H9 (cell line): ENCODE results near the gene SSBP2. TPM values are rescaled to one million over a fixed set of nuclear protein-coding genes. Genes with fewer than 3 reads are reported as not detected.

Experiments used
- DNase-seq: peaks from one replicate; pipeline ENCODE4 v3.0.0-alpha.2; 2017
- H2AFZ ChIP-seq: one replicate; pipeline ENCODE4 v1.6.1; 2013; ENCODE audit warnings: mild to moderate bottlenecking, low read length, control low read depth, moderate library complexity
- H2AK5ac ChIP-seq: 2 replicates; pipeline ENCODE4 v1.6.1; 2013; ENCODE audit warnings: low read length, control low read depth, mixed read lengths; ENCODE audit not compliant: insufficient read length
- H2BK120ac ChIP-seq: one replicate; pipeline ENCODE4 v1.6.1; 2013; ENCODE audit warnings: low read depth, mild to moderate bottlenecking, low read length, control low read depth, inconsistent platforms; ENCODE audit not compliant: poor library complexity, severe bottlenecking
- H2BK12ac ChIP-seq: 2 replicates; pipeline ENCODE4 v1.6.1; 2013; ENCODE audit warnings: low read length, control low read depth, mixed read lengths, low read depth; ENCODE audit not compliant: insufficient read length
- H2BK15ac ChIP-seq: 2 replicates; pipeline ENCODE4 v1.6.1; 2013; ENCODE audit warnings: low read depth, low read length, control low read depth
- H2BK20ac ChIP-seq: one replicate; pipeline ENCODE4 v1.6.1; 2013; ENCODE audit warnings: low read depth, mild to moderate bottlenecking, low read length, control low read depth, inconsistent platforms; ENCODE audit not compliant: poor library complexity, severe bottlenecking
- H2BK5ac ChIP-seq: 2 replicates; pipeline ENCODE4 v1.6.1; 2013; ENCODE audit warnings: low read length, control low read depth, mixed read lengths; ENCODE audit not compliant: insufficient read length
- H3K14ac ChIP-seq: 2 replicates; pipeline ENCODE4 v1.6.1; 2013; ENCODE audit warnings: low read length, control low read depth; ENCODE audit not compliant: insufficient read depth
- H3K18ac ChIP-seq: 2 replicates; pipeline ENCODE4 v1.6.1; 2013; ENCODE audit warnings: low read depth, mild to moderate bottlenecking, mixed read lengths, low read length, control low read depth; ENCODE audit not compliant: insufficient read length
- H3K23ac ChIP-seq: 2 replicates; pipeline ENCODE4 v1.6.1; 2013; ENCODE audit warnings: low read length, control low read depth, mixed read lengths, low read depth; ENCODE audit not compliant: insufficient read length
- H3K23me2 ChIP-seq: 2 replicates; pipeline ENCODE4 v1.6.1; 2013; ENCODE audit warnings: low read depth, mild to moderate bottlenecking, mixed read lengths, low read length, control low read depth; ENCODE audit not compliant: insufficient read length, poor library complexity, severe bottlenecking
- H3K27ac ChIP-seq: 2 replicates; pipeline ENCODE4 v1.5.1; 2013; ENCODE audit warnings: low read length, control low read depth, mixed read lengths, low read depth; ENCODE audit not compliant: insufficient read length
- H3K27me3 ChIP-seq: 2 replicates; pipeline ENCODE4 v1.6.1; 2013; ENCODE audit warnings: low read length, control low read depth, inconsistent platforms; ENCODE audit not compliant: insufficient read depth
- H3K4ac ChIP-seq: 2 replicates; pipeline ENCODE4 v1.6.1; 2013; ENCODE audit warnings: low read depth, mild to moderate bottlenecking, control low read depth, inconsistent platforms, low read length, moderate library complexity
- H3K4me1 ChIP-seq: 2 replicates; pipeline ENCODE4 v1.6.1; 2013; ENCODE audit warnings: low read length, control low read depth, inconsistent platforms; ENCODE audit not compliant: insufficient read depth
- H3K4me2 ChIP-seq: 2 replicates; pipeline ENCODE4 v1.6.1; 2013; ENCODE audit warnings: low read length, control low read depth, mixed read lengths; ENCODE audit not compliant: insufficient read length, insufficient read depth
- H3K56ac ChIP-seq: 2 replicates; pipeline ENCODE4 v1.6.1; 2013; ENCODE audit warnings: low read depth, mild to moderate bottlenecking, mixed read lengths, low read length, control low read depth; ENCODE audit not compliant: insufficient read length
- H3K79me1 ChIP-seq: 2 replicates; pipeline ENCODE4 v1.6.1; 2013; ENCODE audit warnings: low read depth, mild to moderate bottlenecking, moderate library complexity, low read length, control low read depth, inconsistent platforms; ENCODE audit not compliant: insufficient read depth, poor library complexity, severe bottlenecking
- H3K79me2 ChIP-seq: 2 replicates; pipeline ENCODE4 v1.6.1; 2013; ENCODE audit warnings: low read length, control low read depth, inconsistent platforms; ENCODE audit not compliant: insufficient read depth
- H3K9ac ChIP-seq: 2 replicates; pipeline ENCODE4 v1.6.1; 2013; ENCODE audit warnings: low read length, control low read depth, mixed read lengths; ENCODE audit not compliant: insufficient read length; ENCODE audit errors: extremely low read depth
- H3K9me3 ChIP-seq: one replicate; pipeline ENCODE4 v1.6.1; 2013; ENCODE audit warnings: low read depth, low read length, inconsistent platforms; ENCODE audit not compliant: control insufficient read depth
- H3T11ph ChIP-seq: one replicate; pipeline ENCODE4 v1.6.1; 2013; ENCODE audit warnings: mild to moderate bottlenecking, low read length, control low read depth, inconsistent platforms
- H4K20me1 ChIP-seq: one replicate; pipeline ENCODE4 v1.6.1; 2013; ENCODE audit not compliant: control insufficient read depth, insufficient read length, insufficient read depth
- H4K5ac ChIP-seq: 2 replicates; pipeline ENCODE4 v1.6.1; 2013; ENCODE audit warnings: low read depth, mild to moderate bottlenecking, mixed read lengths, low read length, control low read depth; ENCODE audit not compliant: insufficient read length
- H4K8ac ChIP-seq: replicated peaks from 2 replicates; pipeline ENCODE4 v1.6.1; 2013; ENCODE audit warnings: low read length, control low read depth, mixed read lengths, low read depth; ENCODE audit not compliant: insufficient read length
- H4K91ac ChIP-seq: 2 replicates; pipeline ENCODE4 v1.6.1; 2013; ENCODE audit warnings: low read depth, mild to moderate bottlenecking, moderate library complexity, mixed read lengths, low read length, control low read depth; ENCODE audit not compliant: insufficient read length
- H3K27ac Mint-ChIP-seq, 3 experiments: 2 replicates in 2 of 3; 3 replicates in 1 of 3; pipeline ENCODE4 v1.8.0; 2020 to 2021; ENCODE audit warnings: mixed read lengths in 3 of 3, mild to moderate bottlenecking in 1 of 3, moderate library complexity in 1 of 3
- H3K27me3 Mint-ChIP-seq: 2 replicates; pipeline ENCODE4 v1.8.0; 2021; ENCODE audit warnings: low read depth, mild to moderate bottlenecking, moderate library complexity, mixed read lengths
- H3K36me3 Mint-ChIP-seq, 3 experiments: 2 replicates in 2 of 3; 3 replicates in 1 of 3; pipeline ENCODE4 v1.8.0; 2020 to 2021; ENCODE audit warnings: low read depth in 3 of 3, mixed read lengths in 3 of 3; ENCODE audit not compliant: insufficient read depth in 1 of 3
- H3K4me1 Mint-ChIP-seq, 2 experiments: 2 replicates each; pipeline ENCODE4 v1.8.0; 2020; ENCODE audit warnings: mixed read lengths in 2 of 2
- H3K4me3 Mint-ChIP-seq, 2 experiments: 2 replicates in 1 of 2; 3 replicates in 1 of 2; pipeline ENCODE4 v1.8.0; 2020 to 2021; ENCODE audit warnings: mild to moderate bottlenecking in 2 of 2, mixed read lengths in 2 of 2, moderate library complexity in 1 of 2
- H3K9me3 Mint-ChIP-seq, 2 experiments: 2 replicates in 1 of 2; 3 replicates in 1 of 2; pipeline ENCODE4 v1.8.0; 2020; ENCODE audit warnings: mild to moderate bottlenecking in 2 of 2, mixed read lengths in 2 of 2, moderate library complexity in 1 of 2
- CTCF ChIP-seq: fragments of 200-600 bp; sonication (generic); conservative IDR thresholded peaks from 3 replicates; pipeline ENCODE4 v1.8.0; 2021; ENCODE audit warnings: antibody characterized with exemption, mild to moderate bottlenecking
- WGBS: extraction: QIAGEN DNeasy Blood & Tissue Kit; methylation state at CpG from one replicate; pipeline ENCODE4 v1.1.7; 2013; ENCODE audit warnings: missing lambda C conversion rate, low lambda C conversion rate, mixed read lengths; ENCODE audit not compliant: insufficient read length; ENCODE audit errors: extremely low coverage; 5-methylcytosine and 5-hydroxymethylcytosine counted together
- total RNA-seq: library from RNA; stranded (reverse); gene quantifications from 2 replicates; pipeline ENCODE4 v1.2.1, GENCODE V29; 2021

Gene SSBP2
- total RNA-seq, 1 experiment from 2014 or later: 35.6 TPM

DNA sequence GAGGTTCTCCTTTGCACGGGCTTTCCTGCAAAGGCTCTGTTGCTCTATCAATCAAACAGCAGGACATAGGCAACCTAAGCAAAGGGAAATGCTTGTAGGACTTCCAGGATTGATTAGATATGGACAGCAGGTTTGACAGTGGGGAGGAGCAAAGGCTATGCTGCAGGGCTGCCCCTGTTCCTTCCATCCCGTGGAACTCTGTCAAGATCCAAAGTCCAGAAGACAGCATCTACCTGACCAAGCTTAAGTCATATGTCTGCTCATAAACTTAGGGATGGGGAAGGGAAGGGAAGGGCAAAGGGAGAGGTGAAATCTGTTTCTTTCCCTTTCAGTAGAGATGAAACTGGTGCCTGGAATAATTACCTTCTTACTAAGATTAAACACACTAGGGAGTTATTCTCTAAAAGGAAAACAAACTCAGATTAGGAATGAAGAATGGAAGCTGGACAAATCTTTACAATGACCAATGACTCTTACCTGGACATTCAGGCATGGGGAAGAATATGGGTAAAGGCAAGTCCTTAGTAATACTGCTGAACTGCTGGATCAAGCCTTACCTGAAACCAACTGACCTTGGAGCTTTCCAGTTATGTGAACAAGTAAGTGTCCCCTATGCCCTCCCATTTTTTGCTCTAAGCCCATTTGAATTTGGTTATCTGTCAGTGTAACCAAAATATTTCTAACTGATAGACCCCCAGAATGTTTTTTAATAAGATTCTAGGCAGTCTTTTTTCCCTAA is 348.5 kb downstream of the SSBP2 start:
- Histone ChIP-seq H3K23me2 (no peaks in the 10 kb centered on the region), H4K5ac (no peak overlapping the region), H4K91ac (no peak overlapping the region), H2BK20ac (no peak overlapping the region), H3K27ac (no peak overlapping the region), H3K9ac (no peak overlapping the region), H3K4me2 (no peak overlapping the region), H3K14ac (no peak overlapping the region), H3K18ac (no peak overlapping the region), H3K79me2 (no peaks in the 10 kb centered on the region), H3K79me1 (no peaks in the 10 kb centered on the region), H2BK5ac (no peak overlapping the region), H2BK12ac (no peak overlapping the region), H3K9me3 (no peaks in the 10 kb centered on the region), H3K4me1 (no peaks in the 10 kb centered on the region), H3K4ac (no peak overlapping the region), H4K20me1 (no peaks in the 10 kb centered on the region), H2AFZ (no peak overlapping the region), H3K56ac (no peak overlapping the region), H3K27me3 (no peaks in the 10 kb centered on the region), H4K8ac (no peak overlapping the region), H2BK120ac (no peak overlapping the region), H2AK5ac (no peak overlapping the region), H3K23ac (no peak overlapping the region), H3T11ph (no peak overlapping the region), H2BK15ac (no peak overlapping the region)
- peaks cover 1% of the 10 kb centered on the region; the same call in 1 of the 2 replicates for H3K27me3 Mint-ChIP-seq
- no peak overlapping the region for H3K4me3 Mint-ChIP-seq
- DNase-seq: no peak
- H3K4me1 Mint-ChIP-seq: 0 out of 4 replicates have a peak, but pooled peaks cover 0 to 3% of the 10 kb centered on the region in 2 experiments
- WGBS: no CpG with 5 or more reads among the region's 2 CpGs
- H3K27ac Mint-ChIP-seq: no peak overlapping the region; a peak in 1 of 7 replicates
- H3K36me3 Mint-ChIP-seq: no peaks in the 10 kb centered on the region
- TF ChIP-seq CTCF: no peak
- no peaks in the 10 kb centered on the region for H3K9me3 Mint-ChIP-seq
